Esophagus squamous epithelium (tissue), 5 donors: ENCODE data around the gene NOG. TPM values are rescaled to one million over a fixed set of nuclear protein-coding genes. Genes with fewer than 3 reads are reported as not detected.
A peak's percentile ranks its signal among the peaks of the same experiment; 100 is the strongest.

Experiments used
- DNase-seq: peaks from one replicate; lab custom pipeline; 2025; lab: John Stamatoyannopoulos, UW
- H3K27ac ChIP-seq, 4 donors: fragments of 200-600 bp; sonication (generic); one replicate each; pipeline ENCODE4 v1.5.1; 2016 to 2019; ENCODE audit warnings: mild to moderate bottlenecking in 1 of 4
- H3K27me3 ChIP-seq, 4 donors: fragments of 200-600 bp; sonication (generic); 1 replicate in 3 of 4; 2 replicates in 1 of 4; pipeline versions ENCODE4 v1.5.1 to v1.6.0; 2017 to 2021; ENCODE audit warnings: antibody characterized with exemption in 1 of 4
- H3K36me3 ChIP-seq, 3 donors: fragments of 200-600 bp; sonication (generic); one replicate each; pipeline ENCODE4 v1.5.1; 2016 to 2019
- H3K4me1 ChIP-seq, 3 donors: fragments of 200-600 bp; sonication (generic); one replicate each; pipeline ENCODE4 v1.5.1; 2017 to 2019
- H3K4me3 ChIP-seq, 4 donors: fragments of 200-600 bp; sonication (generic); 1 replicate in 3 of 4; 2 replicates in 1 of 4; pipeline ENCODE4 v1.5.1; 2016 to 2019; ENCODE audit warnings: mild to moderate bottlenecking in 2 of 4, moderate library complexity in 1 of 4
- H3K9me3 ChIP-seq, 3 donors: fragments of 200-600 bp; sonication (generic); one replicate each; pipeline ENCODE4 v1.5.1; 2016 to 2019
- POLR2A ChIP-seq, 4 donors: fragments of 450-650 bp; IDR thresholded peaks; one replicate each; pipeline ENCODE4 v1.6.1; 2017; ENCODE audit warnings: antibody characterized with exemption in 4 of 4, mild to moderate bottlenecking in 4 of 4, moderate library complexity in 3 of 4
- WGBS, 2 donors: methylation state at CpG; one replicate each; pipeline ENCODE4 v1.1.5; 2018; 5-methylcytosine and 5-hydroxymethylcytosine counted together
- intact Hi-C: fragments of 100-400 bp; cut with DNase I; formaldehyde crosslinking; loops from one replicate; pipeline ENCODE4 v1.15.0; 2022
- total RNA-seq, 4 donors: library from RNA; depleted of rRNA; stranded (reverse); fragments of >200 nt; gene quantifications; one replicate each; pipeline ENCODE4 v1.1.0, GENCODE V29; 2016
- TF ChIP-seq, protein P1 (sequence below), 6 experiments: fragments of 450-650 bp in 4 of 6; fragments of 200-600 bp in 2 of 6; sonication (generic) in 2 of 6; IDR thresholded peaks; one replicate each; pipeline ENCODE4 v1.5.1; 2016 to 2019; ENCODE audit warnings: antibody characterized with exemption in 6 of 6, mild to moderate bottlenecking in 4 of 6, moderate library complexity in 4 of 6
- donor health status: DM: yes; HTN: yes; CAD: no.

Gene NOG
- total RNA-seq: under 1 TPM in 1 of 4 donors, not detected in 3; 0.38 TPM

DNA sequence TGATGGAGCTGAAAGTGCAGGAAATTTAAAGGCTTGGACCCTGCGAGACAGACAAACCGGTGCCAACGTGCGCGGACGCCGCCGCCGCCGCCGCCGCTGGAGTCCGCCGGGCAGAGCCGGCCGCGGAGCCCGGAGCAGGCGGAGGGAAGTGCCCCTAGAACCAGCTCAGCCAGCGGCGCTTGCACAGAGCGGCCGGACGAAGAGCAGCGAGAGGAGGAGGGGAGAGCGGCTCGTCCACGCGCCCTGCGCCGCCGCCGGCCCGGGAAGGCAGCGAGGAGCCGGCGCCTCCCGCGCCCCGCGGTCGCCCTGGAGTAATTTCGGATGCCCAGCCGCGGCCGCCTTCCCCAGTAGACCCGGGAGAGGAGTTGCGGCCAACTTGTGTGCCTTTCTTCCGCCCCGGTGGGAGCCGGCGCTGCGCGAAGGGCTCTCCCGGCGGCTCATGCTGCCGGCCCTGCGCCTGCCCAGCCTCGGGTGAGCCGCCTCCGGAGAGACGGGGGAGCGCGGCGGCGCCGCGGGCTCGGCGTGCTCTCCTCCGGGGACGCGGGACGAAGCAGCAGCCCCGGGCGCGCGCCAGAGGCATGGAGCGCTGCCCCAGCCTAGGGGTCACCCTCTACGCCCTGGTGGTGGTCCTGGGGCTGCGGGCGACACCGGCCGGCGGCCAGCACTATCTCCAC lies at the start of gene NOG:
NOG (plus strand) TSS at position 54 of the 674 bp plus-strand sequence; CDS start at position 579, 525 bp downstream.
- H3K27me3 ChIP-seq: peaks cover 5 to 96% (median 19%) of the 10 kb centered on the region in 4 donors

DNA sequence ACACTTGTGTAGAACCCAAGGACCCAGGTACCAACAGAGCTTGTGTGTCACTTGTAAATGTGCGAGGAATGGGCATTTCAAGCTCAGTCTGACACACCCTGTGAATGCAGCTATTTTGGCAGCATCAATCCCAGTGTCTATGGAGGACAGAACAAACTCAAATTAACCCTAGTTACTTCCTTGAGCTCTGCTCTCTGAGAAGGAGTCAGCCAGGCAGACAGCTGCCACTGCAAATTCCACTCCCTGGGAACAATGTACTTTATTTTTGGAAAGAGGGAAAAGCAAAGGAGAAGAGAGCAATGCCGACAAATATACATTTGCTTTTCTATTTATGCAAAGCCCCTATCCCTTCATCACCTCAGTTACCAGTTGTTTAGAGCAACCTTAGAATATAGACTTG lies 48.4 kb upstream of the NOG start:
- H3K27me3 ChIP-seq: no peaks in the 10 kb centered on the region
- H3K27ac ChIP-seq: no peak overlapping the region
- H3K36me3 ChIP-seq: no peaks in the 10 kb centered on the region
- WGBS, 2 donors: 54 to 78% methylated on average over 1 to 2 of the region's 2 CpGs
- no peaks in the 10 kb centered on the region for H3K9me3 ChIP-seq
- DNase-seq: no peak
- TF ChIP-seq, protein P1, sequence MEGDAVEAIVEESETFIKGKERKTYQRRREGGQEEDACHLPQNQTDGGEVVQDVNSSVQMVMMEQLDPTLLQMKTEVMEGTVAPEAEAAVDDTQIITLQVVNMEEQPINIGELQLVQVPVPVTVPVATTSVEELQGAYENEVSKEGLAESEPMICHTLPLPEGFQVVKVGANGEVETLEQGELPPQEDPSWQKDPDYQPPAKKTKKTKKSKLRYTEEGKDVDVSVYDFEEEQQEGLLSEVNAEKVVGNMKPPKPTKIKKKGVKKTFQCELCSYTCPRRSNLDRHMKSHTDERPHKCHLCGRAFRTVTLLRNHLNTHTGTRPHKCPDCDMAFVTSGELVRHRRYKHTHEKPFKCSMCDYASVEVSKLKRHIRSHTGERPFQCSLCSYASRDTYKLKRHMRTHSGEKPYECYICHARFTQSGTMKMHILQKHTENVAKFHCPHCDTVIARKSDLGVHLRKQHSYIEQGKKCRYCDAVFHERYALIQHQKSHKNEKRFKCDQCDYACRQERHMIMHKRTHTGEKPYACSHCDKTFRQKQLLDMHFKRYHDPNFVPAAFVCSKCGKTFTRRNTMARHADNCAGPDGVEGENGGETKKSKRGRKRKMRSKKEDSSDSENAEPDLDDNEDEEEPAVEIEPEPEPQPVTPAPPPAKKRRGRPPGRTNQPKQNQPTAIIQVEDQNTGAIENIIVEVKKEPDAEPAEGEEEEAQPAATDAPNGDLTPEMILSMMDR (IDR thresholded peaks at IDR 0.05): no peak
- TF ChIP-seq POLR2A (IDR thresholded peaks at IDR 0.05): no peak
- intact Hi-C loops: no loop called here
- no peak overlapping the region for H3K4me3 ChIP-seq
- H3K4me1 ChIP-seq: no peaks in the 10 kb centered on the region

More for the DNA sequence above, at the start of gene NOG:
- Histone ChIP-seq H3K4me3 (peak within 1 kb of the TSS; percentile 31 to 63 (median 54)), H3K9me3 (no peaks in the 10 kb centered on the region), H3K27ac (peak within 1 kb of the TSS; percentile 5 to 72 (median 30)), H3K4me1 (peaks cover 36 to 61% (median 45%) of the 10 kb centered on the region in 3 donors), H3K36me3 (no peaks in the 10 kb centered on the region)
- DNase-seq: no peak
- no CpG with 5 or more reads among the region's 85 CpGs for WGBS, 2 donors
- intact Hi-C loops: loop anchor here (5.0 kb wide), 2 partner anchors 124 to 189 kb away; no protein-coding TSS in a partner anchor
- TF ChIP-seq POLR2A (IDR thresholded peaks at IDR 0.05): no peak
- TF ChIP-seq, protein P1 (IDR thresholded peaks at IDR 0.05): no peak

DNA sequence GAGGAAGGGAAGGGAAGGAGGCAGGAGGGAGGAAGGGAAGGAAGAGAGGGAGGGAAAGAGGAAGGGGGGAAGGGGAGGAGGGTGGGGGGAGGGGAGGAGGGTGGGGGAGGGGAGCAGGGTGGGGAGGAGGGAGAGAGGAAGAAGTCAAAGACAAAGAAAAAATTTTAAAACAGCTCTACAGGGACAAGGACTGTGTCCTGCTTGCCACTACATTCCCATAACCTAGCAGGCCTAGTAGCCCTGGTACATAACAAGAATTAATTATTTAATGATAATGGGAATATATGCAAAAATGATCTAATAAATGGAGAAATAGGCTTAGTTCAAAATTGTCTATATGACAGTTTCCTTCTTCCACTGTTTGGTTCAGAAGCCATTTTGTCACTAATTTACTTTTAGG lies 47.6 kb upstream of the NOG start:
- TF ChIP-seq, protein P1 (IDR thresholded peaks at IDR 0.05): no peak
- no peak for TF ChIP-seq POLR2A (IDR thresholded peaks at IDR 0.05)
- Histone ChIP-seq H3K4me3 (no peak overlapping the region), H3K9me3 (no peaks in the 10 kb centered on the region), H3K27ac (no peak overlapping the region), H3K27me3 (no peaks in the 10 kb centered on the region), H3K36me3 (no peaks in the 10 kb centered on the region), H3K4me1 (no peaks in the 10 kb centered on the region)
- no peak for DNase-seq
- intact Hi-C loops: no loop called here

DNA sequence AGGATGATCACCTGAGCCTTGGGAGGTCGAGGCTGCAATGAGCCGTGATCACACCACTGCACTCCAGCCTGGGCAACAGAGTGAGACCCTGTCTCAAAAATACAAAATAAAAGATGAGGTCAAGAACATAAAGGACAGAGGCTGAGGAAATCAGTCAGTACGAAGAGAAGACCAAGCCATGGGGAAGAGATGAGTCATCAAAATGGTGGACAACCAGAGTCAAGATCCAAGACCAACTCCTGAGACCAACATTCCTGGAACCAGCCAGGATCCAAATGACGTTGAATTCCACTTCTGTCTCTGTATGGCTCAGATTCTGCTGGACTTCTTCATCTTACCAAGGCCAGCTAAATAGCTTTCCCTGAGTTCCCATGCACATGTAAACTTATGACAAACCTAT lies 44.8 kb upstream of the NOG start:
- H3K36me3 ChIP-seq: no peaks in the 10 kb centered on the region
- no peak overlapping the region for H3K27ac ChIP-seq
- intact Hi-C loops: no loop called here
- no peaks in the 10 kb centered on the region for H3K4me1 ChIP-seq
- no peak overlapping the region for H3K4me3 ChIP-seq
- H3K27me3 ChIP-seq: peaks cover 0 to 4% (median 0%) of the 10 kb centered on the region in 4 donors
- WGBS, 2 donors: 75 to 80% methylated on average over 4 of the region's 4 CpGs
- no peak for DNase-seq
- no peaks in the 10 kb centered on the region for H3K9me3 ChIP-seq
- TF ChIP-seq, protein P1 (IDR thresholded peaks at IDR 0.05): no peak
- no peak for TF ChIP-seq POLR2A (IDR thresholded peaks at IDR 0.05)

DNA sequence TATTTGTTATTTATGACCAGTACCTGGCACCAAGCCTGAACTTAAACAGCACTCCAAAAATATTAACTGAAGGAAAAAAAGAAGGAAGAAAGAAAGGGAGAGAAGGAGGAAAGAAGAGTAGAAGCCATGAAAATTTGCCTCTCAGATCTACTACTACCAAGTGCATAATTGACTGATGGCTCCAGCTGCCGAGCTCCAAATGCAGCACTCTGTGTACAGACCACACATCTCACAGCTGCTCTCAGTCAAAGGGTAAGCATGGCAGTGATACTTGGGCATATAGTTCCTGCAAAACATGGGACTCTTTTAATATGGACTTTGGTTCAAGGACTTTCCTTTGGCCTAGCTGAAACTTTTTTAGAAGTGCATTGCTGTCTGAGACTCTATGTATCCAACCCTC lies 44.0 kb upstream of the NOG start:
- no peaks in the 10 kb centered on the region for H3K36me3 ChIP-seq
- 44 to 80% methylated on average over 1 of the region's 1 CpG for WGBS, 2 donors
- no peak overlapping the region for H3K4me3 ChIP-seq
- H3K27ac ChIP-seq: no peak overlapping the region
- intact Hi-C loops: no loop called here
- no peak for DNase-seq
- no peaks in the 10 kb centered on the region for H3K4me1 ChIP-seq
- peaks cover 0 to 4% (median 0%) of the 10 kb centered on the region in 4 donors for H3K27me3 ChIP-seq
- TF ChIP-seq POLR2A (IDR thresholded peaks at IDR 0.05): no peak
- TF ChIP-seq, protein P1 (IDR thresholded peaks at IDR 0.05): no peak
- no peaks in the 10 kb centered on the region for H3K9me3 ChIP-seq
